Body of pancreas (tissue), 4 donors: ENCODE measurements around the gene ASXL1.
"Not testable (repeated sequence)": the region's sequence is repeated elsewhere in the genome, so short reads cannot be mapped to it uniquely, and the experiment has no call there.

Source experiments
- POLR2A ChIP-seq, 3 donors: fragments of 450-650 bp; IDR thresholded peaks; one replicate each; pipeline ENCODE4 v1.6.1; 2016; ENCODE audit warnings: antibody characterized with exemption in 3 of 3, mild to moderate bottlenecking in 2 of 3
- TF ChIP-seq, protein P1 (sequence below), 7 experiments: fragments of 450-650 bp in 4 of 7; fragments of 200-600 bp in 3 of 7; sonication (generic) in 3 of 7; IDR thresholded peaks; one replicate each; pipeline ENCODE4 v1.5.1; 2016 to 2019; ENCODE audit warnings: antibody characterized with exemption in 7 of 7

DNA sequence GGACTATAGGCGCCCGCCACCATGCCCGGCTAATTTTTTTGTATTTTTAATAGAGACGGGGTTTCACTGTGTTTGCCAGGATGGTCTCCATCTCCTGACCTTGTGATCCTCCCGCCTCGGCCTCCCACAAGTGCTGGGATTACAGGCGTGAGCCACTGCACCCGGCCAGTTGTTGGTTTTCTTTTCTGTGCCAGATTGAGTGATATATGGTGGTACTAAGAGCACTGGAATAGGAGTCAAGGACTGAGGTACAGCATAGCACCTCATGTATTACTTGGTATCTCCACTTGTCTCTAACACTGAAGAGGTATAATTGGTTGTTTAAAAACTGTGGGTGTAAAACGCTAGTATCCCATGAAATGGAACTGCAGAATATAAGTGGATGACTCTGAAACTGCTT, 25.3 kb downstream of the ASXL1 start:
- TF ChIP-seq, protein P1, sequence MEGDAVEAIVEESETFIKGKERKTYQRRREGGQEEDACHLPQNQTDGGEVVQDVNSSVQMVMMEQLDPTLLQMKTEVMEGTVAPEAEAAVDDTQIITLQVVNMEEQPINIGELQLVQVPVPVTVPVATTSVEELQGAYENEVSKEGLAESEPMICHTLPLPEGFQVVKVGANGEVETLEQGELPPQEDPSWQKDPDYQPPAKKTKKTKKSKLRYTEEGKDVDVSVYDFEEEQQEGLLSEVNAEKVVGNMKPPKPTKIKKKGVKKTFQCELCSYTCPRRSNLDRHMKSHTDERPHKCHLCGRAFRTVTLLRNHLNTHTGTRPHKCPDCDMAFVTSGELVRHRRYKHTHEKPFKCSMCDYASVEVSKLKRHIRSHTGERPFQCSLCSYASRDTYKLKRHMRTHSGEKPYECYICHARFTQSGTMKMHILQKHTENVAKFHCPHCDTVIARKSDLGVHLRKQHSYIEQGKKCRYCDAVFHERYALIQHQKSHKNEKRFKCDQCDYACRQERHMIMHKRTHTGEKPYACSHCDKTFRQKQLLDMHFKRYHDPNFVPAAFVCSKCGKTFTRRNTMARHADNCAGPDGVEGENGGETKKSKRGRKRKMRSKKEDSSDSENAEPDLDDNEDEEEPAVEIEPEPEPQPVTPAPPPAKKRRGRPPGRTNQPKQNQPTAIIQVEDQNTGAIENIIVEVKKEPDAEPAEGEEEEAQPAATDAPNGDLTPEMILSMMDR (IDR thresholded peaks at IDR 0.05), result not testable (repeated sequence)
- not testable (repeated sequence) for TF ChIP-seq POLR2A (IDR thresholded peaks at IDR 0.05)
